HepG2 (cell line): ENCODE measurements around the gene ABCA4. TPM values are rescaled to one million over a fixed set of nuclear protein-coding genes. Genes with fewer than 3 reads are reported as not detected.
A peak's percentile ranks its signal among the peaks of the same experiment; 100 is the strongest.

Source experiments
- AGO2 ChIP-seq: fragments of 200-400 bp; formaldehyde crosslinking; optimal IDR thresholded peaks from 2 replicates; pipeline ENCODE3; 2017; ENCODE audit warnings: mild to moderate bottlenecking, low read depth, low read length, moderate library complexity
- ATF7-NPFF ChIP-seq: sonication (generic); formaldehyde crosslinking; IDR thresholded peaks from 2 replicates; pipeline ENCODE4 v1.8.1; 2023; ENCODE audit warnings: mild to moderate bottlenecking, low read depth, missing genetic modification reagents, moderate library complexity
- CCAR2 ChIP-seq: fragments of 200-400 bp; formaldehyde crosslinking; optimal IDR thresholded peaks from 2 replicates; pipeline ENCODE3; 2018; ENCODE audit warnings: low read depth, mild to moderate bottlenecking, low read length, moderate library complexity
- KDM3A ChIP-seq: IDR thresholded peaks from 2 replicates; pipeline ENCODE4 v1.6.1; 2018; ENCODE audit warnings: low read depth, missing compliant biosample characterization
- KMT2A ChIP-seq: sonication (generic); formaldehyde crosslinking; IDR thresholded peaks from 2 replicates; pipeline ENCODE4 v1.4.0; 2020; ENCODE audit warnings: missing genetic modification reagents
- SNAPC2 ChIP-seq: sonication (generic); formaldehyde crosslinking; IDR thresholded peaks from 2 replicates; pipeline ENCODE4 v1.8.1; 2022; ENCODE audit warnings: mild to moderate bottlenecking, missing genetic modification reagents
- SP1 ChIP-seq, 2 experiments: fragments of 450-650 bp in 1 of 2; sonication (generic) in 1 of 2; formaldehyde crosslinking in 1 of 2; IDR thresholded peaks; 2 replicates each; pipeline versions ENCODE4 v1.4.0 to v1.6.1; 2016 to 2020; ENCODE audit warnings: missing genetic modification reagents in 1 of 2
- ZNF24 ChIP-seq: fragments of 450-650 bp; IDR thresholded peaks from 2 replicates; pipeline ENCODE4 v1.6.1; 2017; ENCODE audit warnings: antibody characterized with exemption, mild to moderate bottlenecking
- ZNF251 ChIP-seq: sonication (generic); formaldehyde crosslinking; IDR thresholded peaks from 2 replicates; pipeline ENCODE4 v1.9.0; 2021; ENCODE audit warnings: mild to moderate bottlenecking, missing genetic modification reagents
- ZNF451 ChIP-seq: sonication (generic); formaldehyde crosslinking; IDR thresholded peaks from 2 replicates; pipeline ENCODE4 v1.5.0; 2020; ENCODE audit warnings: mild to moderate bottlenecking, missing genetic modification reagents
- ZNF660 ChIP-seq: sonication (generic); formaldehyde crosslinking; IDR thresholded peaks from 2 replicates; pipeline ENCODE4 v1.5.1; 2020; ENCODE audit warnings: mild to moderate bottlenecking, low read depth, missing genetic modification reagents, borderline replicate concordance
- ZNF670 ChIP-seq: sonication (generic); formaldehyde crosslinking; IDR thresholded peaks from 2 replicates; pipeline ENCODE4 v1.8.0; 2022; ENCODE audit warnings: mild to moderate bottlenecking, missing genetic modification reagents, borderline replicate concordance
- ZSCAN29 ChIP-seq: sonication (generic); formaldehyde crosslinking; conservative IDR thresholded peaks from 2 replicates; pipeline ENCODE4 v1.4.0; 2020; ENCODE audit warnings: mild to moderate bottlenecking, missing genetic modification reagents
- polyA plus RNA-seq, 8 experiments: library from polyadenylated mRNA; depleted of rRNA in 3 of 8; stranded (reverse) in 7 of 8; unstranded in 1 of 8; fragments of >200 nt; fragmentation: Illumina TruSeq in 4 of 8; extraction: Trizol in 4 of 8; gene quantifications; 2 replicates each; pipeline versions ENCODE4 v1.2.1 to v1.2.3, GENCODE V29; 2011 to 2016; ENCODE audit warnings: low read depth in 4 of 8, missing spikeins in 1 of 8, mixed read lengths in 1 of 8; ENCODE audit not compliant: insufficient read depth in 1 of 8
- total RNA-seq, 5 experiments: library from RNA; depleted of rRNA; stranded (reverse); fragments of >200 nt; fragmentation: Illumina TruSeq; extraction: Trizol; gene quantifications; 2 replicates each; pipeline ENCODE4 v1.2.3, GENCODE V29; 2016; ENCODE audit warnings: low read depth in 1 of 5
- TF ChIP-seq, protein P1 (sequence below): sonication (generic); formaldehyde crosslinking; IDR thresholded peaks from 2 replicates; pipeline ENCODE4 v1.4.0; 2020; ENCODE audit warnings: missing genetic modification reagents
- TF ChIP-seq, protein P2 (sequence below): IDR thresholded peaks from 2 replicates; pipeline ENCODE4 v1.6.1; 2016; ENCODE audit warnings: low read depth, control low read depth
- TF ChIP-seq, protein P3 (sequence below), 2 experiments: fragments of 450-650 bp in 1 of 2; sonication (generic) in 1 of 2; formaldehyde crosslinking; IDR thresholded peaks; 2 replicates each; pipeline versions ENCODE4 v1.5.0 to v1.8.0; 2020 to 2022; ENCODE audit warnings: mild to moderate bottlenecking in 1 of 2, missing genetic modification reagents in 1 of 2
- TF ChIP-seq, protein P4 (sequence below): sonication (generic); formaldehyde crosslinking; IDR thresholded peaks from 2 replicates; pipeline ENCODE4 v1.4.0; 2020; ENCODE audit warnings: missing genetic modification reagents
- TF ChIP-seq, protein P5 (sequence below): sonication (generic); formaldehyde crosslinking; IDR thresholded peaks from 2 replicates; pipeline ENCODE4 v1.4.0; 2020; ENCODE audit warnings: missing genetic modification reagents

ABCA4 gene
- total and polyA plus RNA-seq, 2 of the 13 experiments (the other 11 are each of a cell fraction or from before 2014, with no cell fraction given) = 0.24 to 0.67 TPM

DNA sequence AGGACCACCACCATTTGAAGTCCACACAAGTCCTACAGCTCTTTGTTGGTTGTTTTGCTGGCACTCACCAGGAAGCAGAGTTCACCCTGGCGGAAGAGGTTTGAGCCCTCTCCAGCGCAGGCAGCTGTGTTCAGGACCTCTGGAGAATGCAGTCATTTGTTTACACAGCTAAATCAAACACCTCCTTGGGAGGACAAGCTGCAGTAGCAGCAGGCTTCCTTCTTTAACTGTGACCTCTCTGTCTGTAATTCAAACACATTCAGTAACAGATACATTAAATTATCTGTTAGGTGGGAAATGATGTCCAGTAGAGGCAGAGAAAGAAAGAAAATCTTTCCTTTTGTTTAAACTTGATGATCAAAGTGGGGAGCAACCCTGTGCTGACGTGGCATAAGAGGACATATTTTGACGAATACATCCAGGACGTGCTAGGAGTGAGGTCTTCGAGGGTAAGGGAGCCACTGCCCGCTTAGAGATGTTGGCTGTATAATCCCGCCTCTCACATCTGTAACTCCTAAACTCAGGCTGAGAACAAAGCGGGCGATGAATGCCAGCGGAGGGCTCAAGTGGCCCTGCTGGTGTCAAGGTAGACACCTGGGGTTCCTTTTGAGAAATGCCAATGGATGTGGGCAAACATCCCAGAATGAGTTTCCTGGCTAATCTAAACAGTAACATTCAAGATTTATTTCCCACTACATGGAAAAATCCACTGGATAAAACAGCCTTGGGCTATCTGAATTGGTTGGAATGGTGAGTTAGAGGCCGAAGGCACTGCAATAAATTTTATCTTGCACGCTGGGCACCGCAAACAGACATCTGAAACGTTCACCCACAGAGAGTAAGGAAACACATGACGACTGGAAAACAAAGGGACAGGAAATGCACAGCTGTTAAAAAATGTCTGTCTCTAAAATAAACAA is 51.7 kb downstream of the ABCA4 start (continued):
- TF ChIP-seq, protein P1, sequence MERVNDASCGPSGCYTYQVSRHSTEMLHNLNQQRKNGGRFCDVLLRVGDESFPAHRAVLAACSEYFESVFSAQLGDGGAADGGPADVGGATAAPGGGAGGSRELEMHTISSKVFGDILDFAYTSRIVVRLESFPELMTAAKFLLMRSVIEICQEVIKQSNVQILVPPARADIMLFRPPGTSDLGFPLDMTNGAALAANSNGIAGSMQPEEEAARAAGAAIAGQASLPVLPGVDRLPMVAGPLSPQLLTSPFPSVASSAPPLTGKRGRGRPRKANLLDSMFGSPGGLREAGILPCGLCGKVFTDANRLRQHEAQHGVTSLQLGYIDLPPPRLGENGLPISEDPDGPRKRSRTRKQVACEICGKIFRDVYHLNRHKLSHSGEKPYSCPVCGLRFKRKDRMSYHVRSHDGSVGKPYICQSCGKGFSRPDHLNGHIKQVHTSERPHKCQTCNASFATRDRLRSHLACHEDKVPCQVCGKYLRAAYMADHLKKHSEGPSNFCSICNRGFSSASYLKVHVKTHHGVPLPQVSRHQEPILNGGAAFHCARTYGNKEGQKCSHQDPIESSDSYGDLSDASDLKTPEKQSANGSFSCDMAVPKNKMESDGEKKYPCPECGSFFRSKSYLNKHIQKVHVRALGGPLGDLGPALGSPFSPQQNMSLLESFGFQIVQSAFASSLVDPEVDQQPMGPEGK (CRISPR knock-in tag) = peak; percentile 44; the same call in 1 of the 2 replicates
- TF ChIP-seq SNAPC2 (CRISPR knock-in tag) (no peak), ZNF24 (no peak), CCAR2 (no peak), KMT2A (no peak), ZNF670 (no peak), ZNF251 (CRISPR knock-in tag) (no peak), SP1 (IDR thresholded peaks at IDR 0.05) (no peak), SP1 (CRISPR knock-in tag; IDR thresholded peaks at IDR 0.05) (no peak), ZNF451 (CRISPR knock-in tag) (no peak), ATF7-NPFF (CRISPR knock-in tag) (no peak), ZSCAN29 (CRISPR knock-in tag) (0 out of 2 replicates have a peak, but pooled peaks have one; percentile 42), ZNF660 (no peak), AGO2 (no peak), KDM3A (CRISPR knock-in tag) (no peak)
- TF ChIP-seq, protein P2, sequence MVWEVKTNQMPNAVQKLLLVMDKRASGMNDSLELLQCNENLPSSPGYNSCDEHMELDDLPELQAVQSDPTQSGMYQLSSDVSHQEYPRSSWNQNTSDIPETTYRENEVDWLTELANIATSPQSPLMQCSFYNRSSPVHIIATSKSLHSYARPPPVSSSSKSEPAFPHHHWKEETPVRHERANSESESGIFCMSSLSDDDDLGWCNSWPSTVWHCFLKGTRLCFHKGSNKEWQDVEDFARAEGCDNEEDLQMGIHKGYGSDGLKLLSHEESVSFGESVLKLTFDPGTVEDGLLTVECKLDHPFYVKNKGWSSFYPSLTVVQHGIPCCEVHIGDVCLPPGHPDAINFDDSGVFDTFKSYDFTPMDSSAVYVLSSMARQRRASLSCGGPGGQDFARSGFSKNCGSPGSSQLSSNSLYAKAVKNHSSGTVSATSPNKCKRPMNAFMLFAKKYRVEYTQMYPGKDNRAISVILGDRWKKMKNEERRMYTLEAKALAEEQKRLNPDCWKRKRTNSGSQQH = no peak
- TF ChIP-seq, protein P3, sequence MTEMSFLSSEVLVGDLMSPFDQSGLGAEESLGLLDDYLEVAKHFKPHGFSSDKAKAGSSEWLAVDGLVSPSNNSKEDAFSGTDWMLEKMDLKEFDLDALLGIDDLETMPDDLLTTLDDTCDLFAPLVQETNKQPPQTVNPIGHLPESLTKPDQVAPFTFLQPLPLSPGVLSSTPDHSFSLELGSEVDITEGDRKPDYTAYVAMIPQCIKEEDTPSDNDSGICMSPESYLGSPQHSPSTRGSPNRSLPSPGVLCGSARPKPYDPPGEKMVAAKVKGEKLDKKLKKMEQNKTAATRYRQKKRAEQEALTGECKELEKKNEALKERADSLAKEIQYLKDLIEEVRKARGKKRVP (CRISPR knock-in tag; IDR thresholded peaks at IDR 0.05) = no peak
- TF ChIP-seq, protein P4, sequence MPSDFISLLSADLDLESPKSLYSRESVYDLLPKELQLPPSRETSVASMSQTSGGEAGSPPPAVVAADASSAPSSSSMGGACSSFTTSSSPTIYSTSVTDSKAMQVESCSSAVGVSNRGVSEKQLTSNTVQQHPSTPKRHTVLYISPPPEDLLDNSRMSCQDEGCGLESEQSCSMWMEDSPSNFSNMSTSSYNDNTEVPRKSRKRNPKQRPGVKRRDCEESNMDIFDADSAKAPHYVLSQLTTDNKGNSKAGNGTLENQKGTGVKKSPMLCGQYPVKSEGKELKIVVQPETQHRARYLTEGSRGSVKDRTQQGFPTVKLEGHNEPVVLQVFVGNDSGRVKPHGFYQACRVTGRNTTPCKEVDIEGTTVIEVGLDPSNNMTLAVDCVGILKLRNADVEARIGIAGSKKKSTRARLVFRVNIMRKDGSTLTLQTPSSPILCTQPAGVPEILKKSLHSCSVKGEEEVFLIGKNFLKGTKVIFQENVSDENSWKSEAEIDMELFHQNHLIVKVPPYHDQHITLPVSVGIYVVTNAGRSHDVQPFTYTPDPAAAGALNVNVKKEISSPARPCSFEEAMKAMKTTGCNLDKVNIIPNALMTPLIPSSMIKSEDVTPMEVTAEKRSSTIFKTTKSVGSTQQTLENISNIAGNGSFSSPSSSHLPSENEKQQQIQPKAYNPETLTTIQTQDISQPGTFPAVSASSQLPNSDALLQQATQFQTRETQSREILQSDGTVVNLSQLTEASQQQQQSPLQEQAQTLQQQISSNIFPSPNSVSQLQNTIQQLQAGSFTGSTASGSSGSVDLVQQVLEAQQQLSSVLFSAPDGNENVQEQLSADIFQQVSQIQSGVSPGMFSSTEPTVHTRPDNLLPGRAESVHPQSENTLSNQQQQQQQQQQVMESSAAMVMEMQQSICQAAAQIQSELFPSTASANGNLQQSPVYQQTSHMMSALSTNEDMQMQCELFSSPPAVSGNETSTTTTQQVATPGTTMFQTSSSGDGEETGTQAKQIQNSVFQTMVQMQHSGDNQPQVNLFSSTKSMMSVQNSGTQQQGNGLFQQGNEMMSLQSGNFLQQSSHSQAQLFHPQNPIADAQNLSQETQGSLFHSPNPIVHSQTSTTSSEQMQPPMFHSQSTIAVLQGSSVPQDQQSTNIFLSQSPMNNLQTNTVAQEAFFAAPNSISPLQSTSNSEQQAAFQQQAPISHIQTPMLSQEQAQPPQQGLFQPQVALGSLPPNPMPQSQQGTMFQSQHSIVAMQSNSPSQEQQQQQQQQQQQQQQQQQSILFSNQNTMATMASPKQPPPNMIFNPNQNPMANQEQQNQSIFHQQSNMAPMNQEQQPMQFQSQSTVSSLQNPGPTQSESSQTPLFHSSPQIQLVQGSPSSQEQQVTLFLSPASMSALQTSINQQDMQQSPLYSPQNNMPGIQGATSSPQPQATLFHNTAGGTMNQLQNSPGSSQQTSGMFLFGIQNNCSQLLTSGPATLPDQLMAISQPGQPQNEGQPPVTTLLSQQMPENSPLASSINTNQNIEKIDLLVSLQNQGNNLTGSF (CRISPR knock-in tag) = no peak
- TF ChIP-seq, protein P5, sequence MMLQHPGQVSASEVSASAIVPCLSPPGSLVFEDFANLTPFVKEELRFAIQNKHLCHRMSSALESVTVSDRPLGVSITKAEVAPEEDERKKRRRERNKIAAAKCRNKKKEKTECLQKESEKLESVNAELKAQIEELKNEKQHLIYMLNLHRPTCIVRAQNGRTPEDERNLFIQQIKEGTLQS (CRISPR knock-in tag) = no peak
